ENCODE measurements around the gene SOWAHA.

GRCh38 chr5:132776938-132777208 is 36.2 kb upstream of the SOWAHA start:
- no peak for TF ChIP-seq POLR2AphosphoS5 (IDR thresholded peaks at IDR 0.05; ENCODE audit: low read depth, low read length)
- no peak for TF ChIP-seq CTCF (IDR thresholded peaks at IDR 0.05)

Measured in Panc1 (cell line).